Trophoblast cell (in vitro differentiated cells and primary cell): Measurements from ENCODE around the gene TDG.

Experiments
- DNase-seq, 2 donors: peaks; one replicate each; pipeline ENCODE4 v3.0.0-alpha.2; 2016
- H2AFZ ChIP-seq: 2 replicates; pipeline ENCODE4 v1.6.1; 2013; ENCODE audit warnings: low read length, moderate library complexity, mild to moderate bottlenecking; ENCODE audit not compliant: insufficient read depth, poor library complexity
- H2AK5ac ChIP-seq: 2 replicates; pipeline ENCODE4 v1.6.1; 2013; ENCODE audit warnings: mild to moderate bottlenecking, low read length
- H2BK120ac ChIP-seq: 2 replicates; pipeline ENCODE4 v1.6.1; 2013; ENCODE audit warnings: low read length, mild to moderate bottlenecking, moderate library complexity; ENCODE audit not compliant: insufficient read depth, poor library complexity
- H2BK12ac ChIP-seq: 2 replicates; pipeline ENCODE4 v1.6.1; 2013; ENCODE audit warnings: mild to moderate bottlenecking, low read length, moderate library complexity
- H2BK5ac ChIP-seq: 2 replicates; pipeline ENCODE4 v1.6.1; 2013; ENCODE audit warnings: low read length, low read depth, moderate library complexity, mild to moderate bottlenecking; ENCODE audit not compliant: poor library complexity
- H3K14ac ChIP-seq: 2 replicates; pipeline ENCODE4 v1.6.1; 2013; ENCODE audit warnings: mild to moderate bottlenecking, low read length
- H3K18ac ChIP-seq: 2 replicates; pipeline ENCODE4 v1.6.1; 2013; ENCODE audit warnings: mild to moderate bottlenecking, low read length
- H3K23ac ChIP-seq: 2 replicates; pipeline ENCODE4 v1.6.1; 2013; ENCODE audit warnings: low read length
- H3K27ac ChIP-seq: 2 replicates; pipeline ENCODE4 v1.5.1; 2013; ENCODE audit warnings: low read depth, mild to moderate bottlenecking, inconsistent platforms, low read length, moderate library complexity
- H3K27me3 ChIP-seq: 2 replicates; pipeline ENCODE4 v1.6.1; 2013; ENCODE audit warnings: inconsistent platforms, mild to moderate bottlenecking, low read length, moderate library complexity; ENCODE audit not compliant: insufficient read depth
- H3K36me3 ChIP-seq, 2 experiments: 1 replicate in 1 of 2; 2 replicates in 1 of 2; pipeline ENCODE4 v1.6.1; 2013; ENCODE audit warnings: low read length in 2 of 2, mild to moderate bottlenecking in 2 of 2, moderate library complexity in 1 of 2; ENCODE audit not compliant: insufficient read depth in 2 of 2, control insufficient read depth in 1 of 2
- H3K4ac ChIP-seq: 2 replicates; pipeline ENCODE4 v1.6.1; 2013; ENCODE audit warnings: low read depth, mild to moderate bottlenecking, low read length, moderate library complexity
- H3K4me1 ChIP-seq, 2 experiments: 1 replicate in 1 of 2; 2 replicates in 1 of 2; pipeline ENCODE4 v1.6.1; 2013; ENCODE audit warnings: low read length in 2 of 2, mild to moderate bottlenecking in 2 of 2, moderate library complexity in 1 of 2; ENCODE audit not compliant: insufficient read depth in 2 of 2, control insufficient read depth in 1 of 2
- H3K4me2 ChIP-seq: 2 replicates; pipeline ENCODE4 v1.6.1; 2013; ENCODE audit warnings: inconsistent platforms, mild to moderate bottlenecking, low read length, moderate library complexity
- H3K4me3 ChIP-seq: 2 replicates; pipeline ENCODE4 v1.5.1; 2013; ENCODE audit warnings: mild to moderate bottlenecking, low read depth, low read length, inconsistent platforms
- H3K79me1 ChIP-seq: one replicate; pipeline ENCODE4 v1.6.1; 2013; ENCODE audit warnings: low read length
- H3K79me2 ChIP-seq: 2 replicates; pipeline ENCODE4 v1.6.1; 2013; ENCODE audit warnings: low read length, mild to moderate bottlenecking; ENCODE audit not compliant: control insufficient read depth, insufficient read depth, poor library complexity
- H3K9ac ChIP-seq: 2 replicates; pipeline ENCODE4 v1.6.1; 2013; ENCODE audit warnings: mild to moderate bottlenecking, low read length
- H3K9me3 ChIP-seq: 2 replicates; pipeline ENCODE4 v1.6.1; 2013; ENCODE audit warnings: low read depth, mild to moderate bottlenecking, control low read depth, inconsistent platforms, low read length; ENCODE audit not compliant: insufficient read depth
- H4K12ac ChIP-seq: 2 replicates; pipeline ENCODE4 v1.6.1; 2013; ENCODE audit warnings: low read depth, mild to moderate bottlenecking, low read length, moderate library complexity
- H4K8ac ChIP-seq: 2 replicates; pipeline ENCODE4 v1.6.1; 2013; ENCODE audit warnings: low read depth, mild to moderate bottlenecking, low read length, moderate library complexity
- H4K91ac ChIP-seq: one replicate; pipeline ENCODE4 v1.6.1; 2013; ENCODE audit warnings: low read depth, mild to moderate bottlenecking, low read length, moderate library complexity
- WGBS: extraction: QIAGEN DNeasy Blood & Tissue Kit; methylation state at CpG from one replicate; pipeline ENCODE4 v1.1.7; 2013; ENCODE audit warnings: missing lambda C conversion rate; ENCODE audit not compliant: insufficient read length, insufficient coverage; ENCODE audit errors: extremely low coverage; 5-methylcytosine and 5-hydroxymethylcytosine counted together

Gene TDG

GRCh38 chr12:103948746-103949406 is 16.8 kb upstream of the TDG start:
- no peak overlapping the region for H2BK5ac ChIP-seq
- no peak overlapping the region for H4K91ac ChIP-seq
- H4K12ac ChIP-seq, result no peak overlapping the region
- H3K79me2 ChIP-seq, result no peaks in the 10 kb centered on the region
- no peak overlapping the region for H3K4me2 ChIP-seq
- H3K4me1 ChIP-seq, result no peaks in the 10 kb centered on the region
- H3K4me3 ChIP-seq, result no peak overlapping the region
- no peak overlapping the region for H4K8ac ChIP-seq
- no peak overlapping the region for H2BK12ac ChIP-seq
- H3K36me3 ChIP-seq, result peaks cover 22 to 48% of the 10 kb centered on the region in 2 experiments
- H3K18ac ChIP-seq, result no peak overlapping the region
- no peak overlapping the region for H3K27ac ChIP-seq
- no CpG with 5 or more reads among the region's 13 CpGs for WGBS
- no peak for DNase-seq
- no peak overlapping the region for H2AK5ac ChIP-seq
- no peaks in the 10 kb centered on the region for H3K79me1 ChIP-seq
- H3K14ac ChIP-seq, result no peak overlapping the region
- H3K9me3 ChIP-seq, result peaks cover 1% of the 10 kb centered on the region
- no peak overlapping the region for H2BK120ac ChIP-seq
- H3K4ac ChIP-seq, result no peak overlapping the region
- no peak overlapping the region for H3K9ac ChIP-seq
- H3K23ac ChIP-seq, result no peak overlapping the region
- no peak overlapping the region for H2AFZ ChIP-seq
- no peaks in the 10 kb centered on the region for H3K27me3 ChIP-seq

DNA sequence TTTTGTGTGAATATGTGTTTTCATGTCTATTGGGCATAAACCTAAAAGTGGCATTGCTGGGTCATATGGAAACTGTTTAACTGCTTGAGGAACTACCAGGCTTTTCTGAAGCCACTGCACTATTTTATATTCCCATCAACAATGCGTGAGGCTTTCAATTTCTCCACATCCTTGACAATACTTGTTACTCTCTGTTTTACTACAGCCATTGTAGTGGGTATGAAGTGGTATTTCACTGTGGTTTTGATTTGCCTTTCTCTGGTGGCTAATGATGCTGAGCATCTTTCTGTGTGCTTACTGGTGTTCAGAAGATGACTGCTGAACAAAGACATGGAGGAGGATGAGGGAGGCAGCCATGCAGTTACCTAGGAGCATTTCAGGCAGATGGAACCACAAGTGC is 13.2 kb upstream of the TDG start:
- peaks cover 7% of the 10 kb centered on the region for H3K79me1 ChIP-seq
- no peak overlapping the region for H3K23ac ChIP-seq
- no peak overlapping the region for H3K18ac ChIP-seq
- no peak overlapping the region for H2BK120ac ChIP-seq
- WGBS, result no CpG with 5 or more reads among the region's 1 CpG
- H3K27ac ChIP-seq, result no peak overlapping the region
- H3K9me3 ChIP-seq, result peaks cover 1% of the 10 kb centered on the region
- H4K8ac ChIP-seq, result no peak overlapping the region
- no peak overlapping the region for H2AK5ac ChIP-seq
- H3K4me3 ChIP-seq, result no peak overlapping the region
- peaks cover 13 to 23% of the 10 kb centered on the region in 2 experiments for H3K36me3 ChIP-seq
- H4K12ac ChIP-seq, result no peak overlapping the region
- H3K79me2 ChIP-seq, result peaks cover 4% of the 10 kb centered on the region
- no peak overlapping the region for H3K4ac ChIP-seq
- H3K4me2 ChIP-seq, result no peak overlapping the region
- no peak overlapping the region for H3K9ac ChIP-seq
- H3K27me3 ChIP-seq, result no peaks in the 10 kb centered on the region
- DNase-seq, result no peak
- no peak overlapping the region for H4K91ac ChIP-seq
- no peak overlapping the region for H2AFZ ChIP-seq
- no peak overlapping the region for H2BK5ac ChIP-seq
- no peak overlapping the region for H3K14ac ChIP-seq
- H2BK12ac ChIP-seq, result no peak overlapping the region
- peaks cover 3 to 4% of the 10 kb centered on the region in 2 experiments for H3K4me1 ChIP-seq

DNA sequence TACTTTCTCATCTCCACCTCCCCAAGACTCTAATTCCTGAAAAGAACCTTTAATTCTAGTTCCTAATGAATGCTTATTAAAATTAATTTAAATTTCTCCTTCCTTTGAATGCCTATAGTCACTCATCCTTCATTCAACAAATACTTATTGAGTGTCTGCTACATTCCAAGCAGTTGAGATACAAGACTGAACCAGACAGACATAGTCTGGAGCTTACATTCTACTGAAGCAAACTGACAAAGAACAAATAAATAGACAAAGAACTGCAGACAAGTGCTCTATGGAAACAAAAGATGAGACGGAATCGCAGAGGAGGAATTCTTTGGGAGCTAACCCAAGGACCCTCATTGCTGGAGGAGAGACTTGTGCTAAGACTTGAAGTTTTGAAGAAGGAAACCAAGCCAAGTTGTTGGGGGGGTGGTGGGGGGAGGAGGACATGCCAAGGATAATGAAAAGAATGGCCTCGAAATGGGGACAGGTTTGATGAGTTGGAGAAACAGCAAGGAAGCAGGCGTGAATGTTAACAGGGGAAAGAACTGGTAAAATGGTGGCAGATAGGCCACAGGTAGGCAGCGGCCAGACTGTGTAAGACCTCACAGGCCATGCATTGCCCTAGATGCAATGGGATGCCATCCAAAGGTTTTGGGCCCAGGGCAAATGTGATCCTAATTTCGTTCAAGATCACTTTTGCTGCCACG is 9.7 kb upstream of the TDG start:
- Histone ChIP-seq H3K4me2 (peak overlapping the region; percentile 89), H3K4me3 (peak overlapping the region; percentile 86), H2BK120ac (no peak overlapping the region), H3K27me3 (no peaks in the 10 kb centered on the region), H3K18ac (no peak overlapping the region), H3K79me2 (peaks cover 4% of the 10 kb centered on the region), H3K14ac (no peak overlapping the region), H4K91ac (no peak overlapping the region), H2AK5ac (no peak overlapping the region), H3K36me3 (peaks cover 2 to 7% of the 10 kb centered on the region in 2 experiments), H3K9me3 (no peaks in the 10 kb centered on the region), H3K4ac (no peak overlapping the region), H3K23ac (no peak overlapping the region), H2BK5ac (no peak overlapping the region), H3K79me1 (peaks cover 7% of the 10 kb centered on the region), H2BK12ac (no peak overlapping the region), H4K12ac (no peak overlapping the region), H3K9ac (peak overlapping the region; percentile 0), H3K4me1 (peaks cover 3 to 4% of the 10 kb centered on the region in 2 experiments), H4K8ac (peak overlapping the region; percentile 34), H3K27ac (no peak overlapping the region), H2AFZ (no peak overlapping the region)
- DNase-seq, result peak in 1 of 2 donors; percentile 16
- no CpG with 5 or more reads among the region's 7 CpGs for WGBS

GRCh38 chr12:103956509-103957027 is 9.1 kb upstream of the TDG start:
- peak overlapping the region; percentile 51 for H3K18ac ChIP-seq
- H3K4ac ChIP-seq, result peak overlapping the region; percentile 8
- H2BK12ac ChIP-seq, result no peak overlapping the region
- H3K36me3 ChIP-seq, result peaks cover 2 to 7% of the 10 kb centered on the region in 2 experiments
- H3K27ac ChIP-seq, result peak overlapping the region; percentile 92
- H2BK5ac ChIP-seq, result peak overlapping the region; percentile 47
- H3K9me3 ChIP-seq, result no peaks in the 10 kb centered on the region
- H2BK120ac ChIP-seq, result peak overlapping the region; percentile 9
- peaks cover 3 to 4% of the 10 kb centered on the region in 2 experiments for H3K4me1 ChIP-seq
- H3K9ac ChIP-seq, result peak overlapping the region; percentile 90
- peak overlapping the region; percentile 78 for H4K8ac ChIP-seq
- H3K79me2 ChIP-seq, result peaks cover 4% of the 10 kb centered on the region
- peak overlapping the region; percentile 58 for H3K14ac ChIP-seq
- H4K91ac ChIP-seq, result peak overlapping the region; percentile 68
- peak overlapping the region; percentile 3 for H4K12ac ChIP-seq
- no CpG with 5 or more reads among the region's 31 CpGs for WGBS
- DNase-seq, result peak; percentile 10 to 30
- H2AK5ac ChIP-seq, result no peak overlapping the region
- peak overlapping the region; percentile 78 for H2AFZ ChIP-seq
- no peaks in the 10 kb centered on the region for H3K27me3 ChIP-seq
- peak overlapping the region; percentile 89 for H3K4me2 ChIP-seq
- H3K23ac ChIP-seq, result no peak overlapping the region
- H3K79me1 ChIP-seq, result peaks cover 7% of the 10 kb centered on the region
- peak overlapping the region; percentile 86 for H3K4me3 ChIP-seq
